Activated CD4-positive, alpha-beta T cell treated with anti-CD3 and anti-CD28 coated beads for 36 hours (primary cell): ENCODE results near the gene ALAD. TPM values are rescaled to one million over a fixed set of nuclear protein-coding genes. Genes with fewer than 3 reads are reported as not detected.
"Not testable (repeated sequence)": the region's sequence is repeated elsewhere in the genome, so short reads cannot be mapped to it uniquely, and the experiment has no call there.

Experiments used
- ATAC-seq: fragments of 200-7000 bp; cut with Tn5 transposase; one replicate; pipeline ENCODE4 v1.10.0; 2021; ENCODE audit warnings: mild to moderate bottlenecking, moderate library complexity
- CTCF ChIA-PET: fragments of 350-600 bp; sonication (Branson Sonifier 250); formaldehyde crosslinking; loops from one replicate; lab custom pipeline; 2021; ENCODE audit warnings: antibody characterized with exemption; lab: Charles Lee
- POLR2A ChIA-PET: fragments of 350-600 bp; sonication (Branson Sonifier 250); formaldehyde crosslinking; loops from one replicate; lab custom pipeline; 2021; ENCODE audit warnings: antibody characterized with exemption, inconsistent platforms; lab: Charles Lee
- DNase-seq: peaks from one replicate; pipeline ENCODE4 v3.0.0-alpha.2; 2020
- H3K27ac Mint-ChIP-seq: one replicate; pipeline ENCODE4 v1.8.0; 2021; ENCODE audit warnings: mixed read lengths
- H3K27me3 Mint-ChIP-seq: one replicate; pipeline ENCODE4 v1.8.0; 2021; ENCODE audit warnings: mixed read lengths
- H3K36me3 Mint-ChIP-seq: one replicate; pipeline ENCODE4 v1.8.0; 2021; ENCODE audit warnings: low read depth, mixed read lengths
- H3K4me1 Mint-ChIP-seq: one replicate; pipeline ENCODE4 v1.8.0; 2021; ENCODE audit warnings: mixed read lengths
- H3K4me3 Mint-ChIP-seq: one replicate; pipeline ENCODE4 v1.8.0; 2021; ENCODE audit warnings: mild to moderate bottlenecking, moderate library complexity, mixed read lengths
- H3K9me3 Mint-ChIP-seq: one replicate; pipeline ENCODE4 v1.8.0; 2021; ENCODE audit warnings: low read depth, mixed read lengths
- intact Hi-C, 2 experiments: fragments of 100-400 bp; cut with DNase I in 1 of 2; cut with micrococcal nuclease in 1 of 2; formaldehyde crosslinking; loops; one replicate each; pipeline versions ENCODE4 v1.14.2 to v1.15.1; 2022 to 2024; cut with DNase I, micrococcal nuclease
- total RNA-seq, 2 experiments: library from RNA; stranded (reverse); gene quantifications; one replicate each; pipeline ENCODE4 v1.2.3, GENCODE V29; 2021

ALAD gene
- total RNA-seq, 2 experiments from 2014 or later: 20.2 to 30.1 TPM

GRCh38 chr9:113386571-113387393, 14.3 kb downstream of the ALAD start:
- Mint-ChIP-seq H3K27me3 (no peaks in the 10 kb centered on the region), H3K4me1 (no peaks in the 10 kb centered on the region), H3K36me3 (peaks cover 6% of the 10 kb centered on the region), H3K4me3 (no peak overlapping the region), H3K9me3 (no peaks in the 10 kb centered on the region), H3K27ac (no peak overlapping the region)
- ChIA-PET POLR2A (no interaction called here), CTCF (interaction anchor here (0.7 kb wide), 1 partner anchor 148 kb away, joined by 3 read pairs; no protein-coding TSS in a partner anchor)
- ATAC-seq (no peak), DNase-seq (no peak)
- intact Hi-C loops: no loop called here

- no peaks in the 10 kb centered on the region for H3K9me3 Mint-ChIP-seq
- H3K36me3 Mint-ChIP-seq: peaks cover 2% of the 10 kb centered on the region
- POLR2A ChIA-PET: no interaction called here
- no peaks in the 10 kb centered on the region for H3K27me3 Mint-ChIP-seq
- CTCF ChIA-PET: interaction anchor here (1.3 kb wide), 1 partner anchor 21 kb away, joined by 3 read pairs; no protein-coding TSS in a partner anchor
- no peak for DNase-seq
- peaks cover 4% of the 10 kb centered on the region for H3K4me1 Mint-ChIP-seq
- intact Hi-C loops: no loop called here
- ATAC-seq: no peak
- no peak overlapping the region for H3K27ac Mint-ChIP-seq
- H3K4me3 Mint-ChIP-seq: no peak overlapping the region
These were observed 19.1 kb downstream of the ALAD start for GRCh38 chr9:113381909-113382411.

- ATAC-seq, H3K9me3 Mint-ChIP-seq, H3K4me1 Mint-ChIP-seq, H3K27me3 Mint-ChIP-seq, CTCF ChIA-PET, intact Hi-C loops, POLR2A ChIA-PET, H3K36me3 Mint-ChIP-seq, H3K27ac Mint-ChIP-seq, DNase-seq, H3K4me3 Mint-ChIP-seq: not testable (repeated sequence)
These were observed 19.6 kb downstream of the ALAD start for GRCh38 chr9:113381441-113381840.

GRCh38 chr9:113380869-113381378, 20.2 kb downstream of the ALAD start:
- no peak overlapping the region for H3K4me3 Mint-ChIP-seq
- intact Hi-C loops: no loop called here
- peaks cover 2% of the 10 kb centered on the region for H3K36me3 Mint-ChIP-seq
- DNase-seq (peak; percentile 27), ATAC-seq (no peak)
- ChIA-PET POLR2A (no interaction called here), CTCF (no interaction called here)
- no peaks in the 10 kb centered on the region for H3K9me3 Mint-ChIP-seq
- peak overlapping the region; percentile 1 for H3K27ac Mint-ChIP-seq
- peaks cover 4% of the 10 kb centered on the region for H3K4me1 Mint-ChIP-seq
- H3K27me3 Mint-ChIP-seq: no peaks in the 10 kb centered on the region

- intact Hi-C loops: loop anchor here in 1 of 2 experiments (5.0 kb wide), 1 partner anchor 38 kb away; the partner anchor contains the start of gene WDR31
- not testable (repeated sequence) for H3K27ac Mint-ChIP-seq
These were observed 21.3 kb downstream of the ALAD start for GRCh38 chr9:113379829-113380210.

GRCh38 chr9:113379094-113379828, 21.8 kb downstream of the ALAD start:
- ATAC-seq, H3K27ac Mint-ChIP-seq, CTCF ChIA-PET, H3K4me3 Mint-ChIP-seq, H3K9me3 Mint-ChIP-seq, POLR2A ChIA-PET, H3K27me3 Mint-ChIP-seq, DNase-seq, H3K36me3 Mint-ChIP-seq: not testable (repeated sequence)
- H3K4me1 Mint-ChIP-seq: peaks cover 17% of the 10 kb centered on the region
- intact Hi-C loops: loop anchor here in 1 of 2 experiments (5.0 kb wide), 1 partner anchor 37 kb away; the partner anchor contains the start of gene WDR31

More at GRCh38 chr9:113379829-113380210, 21.3 kb downstream of the ALAD start:
- H3K27me3 Mint-ChIP-seq, H3K9me3 Mint-ChIP-seq, H3K4me3 Mint-ChIP-seq, DNase-seq, POLR2A ChIA-PET, ATAC-seq, H3K36me3 Mint-ChIP-seq: not testable (repeated sequence)
- peaks cover 14% of the 10 kb centered on the region for H3K4me1 Mint-ChIP-seq
- CTCF ChIA-PET: interaction anchor here (0.6 kb wide), 1 partner anchor 127 kb away, joined by 3 read pairs; no protein-coding TSS in a partner anchor

- DNase-seq (peak; percentile 90), ATAC-seq (peak; percentile 89)
- POLR2A ChIA-PET: no interaction called here
- intact Hi-C loops: loop anchor here (1.0 to 5.0 kb wide), 8 partner anchors 24 to 202 kb away; partner anchors contain the start of genes ALAD (in 2 of the 2), C9orf43 (in 2 of the 2), CDC26 (in 2 of the 2) and POLE3 (in 2 of the 2)
- peaks cover 13% of the 10 kb centered on the region for H3K36me3 Mint-ChIP-seq
- H3K4me3 Mint-ChIP-seq: peak within 1 kb of the TSS; percentile 88
- H3K27ac Mint-ChIP-seq: peak within 1 kb of the TSS; percentile 89
- CTCF ChIA-PET: interaction anchor here (0.6 to 1.1 kb wide), 4 partner anchors 23 to 635 kb away, joined by 3 to 7 read pairs (median 4); partner anchors contain the start of genes C9orf43 and POLE3
- H3K27me3 Mint-ChIP-seq: no peaks in the 10 kb centered on the region
- H3K4me1 Mint-ChIP-seq: peaks cover 17% of the 10 kb centered on the region
- H3K9me3 Mint-ChIP-seq: no peaks in the 10 kb centered on the region
These were observed 24.2 kb downstream of the ALAD start, which contains the start of gene HDHD3 for GRCh38 chr9:113376634-113377567. TSS of gene HDHD3 (minus strand) at chr9:113376986. CDS start at chr9:113374354, 2,632 bp downstream.

GRCh38 chr9:113375057-113376023, 25.7 kb downstream of the ALAD start:
- Mint-ChIP-seq H3K4me1 (peaks cover 14% of the 10 kb centered on the region), H3K27ac (peak overlapping the region; percentile 89), H3K36me3 (peaks cover 13% of the 10 kb centered on the region), H3K27me3 (no peaks in the 10 kb centered on the region), H3K9me3 (no peaks in the 10 kb centered on the region), H3K4me3 (peak overlapping the region; percentile 88)
- DNase-seq (peak; percentile 34), ATAC-seq (peak; percentile 43)
- POLR2A ChIA-PET: interaction anchor here (0.8 kb wide), 1 partner anchor 13 kb away, joined by 3 read pairs; no protein-coding TSS in a partner anchor
- intact Hi-C loops: loop anchor here in 1 of 2 experiments (1.0 to 5.0 kb wide), 2 partner anchors 33 to 100 kb away; partner anchors contain the start of genes CDC26, PRPF4 and WDR31
- CTCF ChIA-PET: interaction anchor here (0.6 to 1.0 kb wide), 7 partner anchors 11 to 282 kb away, joined by 3 to 4 read pairs (median 3); no protein-coding TSS in a partner anchor

- CTCF ChIA-PET: interaction anchor here (0.7 to 1.0 kb wide), 3 partner anchors 9 to 63 kb away, joined by 3 to 4 read pairs (median 3); no protein-coding TSS in a partner anchor
- no peak for ATAC-seq
These were observed 27.2 kb downstream of the ALAD start for GRCh38 chr9:113373676-113374392.

More at GRCh38 chr9:113373676-113374392, 27.2 kb downstream of the ALAD start:
- Mint-ChIP-seq H3K36me3 (peaks cover 13% of the 10 kb centered on the region), H3K9me3 (no peaks in the 10 kb centered on the region), H3K4me3 (no peak overlapping the region), H3K27me3 (no peaks in the 10 kb centered on the region), H3K27ac (no peak overlapping the region), H3K4me1 (peaks cover 14% of the 10 kb centered on the region)
- POLR2A ChIA-PET: interaction anchor here (0.6 to 0.7 kb wide), 3 partner anchors 34 to 222 kb away, joined by 3 read pairs; partner anchors contain the start of gene WDR31
- intact Hi-C loops: no loop called here
- no peak for DNase-seq
